OCI-LY3 (cell line): ENCODE data around the gene TPRN.
"Not testable (repeated sequence)": the region's sequence is repeated elsewhere in the genome, so short reads cannot be mapped to it uniquely, and the experiment has no call there.

Experiments used
- H2AFZ ChIP-seq: fragments of 200-600, 300-600 bp; shearing (Covaris generic); 2 replicates; pipeline ENCODE4 v1.6.0; 2014; ENCODE audit warnings: antibody characterized with exemption, low read depth, low read length
- H3K27ac ChIP-seq: fragments of 200-600, 300-600 bp; sonication (generic); 2 replicates; pipeline ENCODE4 v1.5.1; 2014; ENCODE audit warnings: mild to moderate bottlenecking, low read length, moderate library complexity, mixed read lengths
- H3K27me3 ChIP-seq: fragments of 200-600, 300-600 bp; sonication (generic); 2 replicates; pipeline ENCODE4 v1.6.1; 2014; ENCODE audit warnings: low read depth, low read length, mixed read lengths
- H3K36me3 ChIP-seq: fragments of 200-600, 300-600 bp; sonication (generic); replicated peaks from 2 replicates; pipeline ENCODE3; 2014; ENCODE audit warnings: low read depth, low read length, mixed read lengths
- H3K4me1 ChIP-seq: fragments of 300-600, 200-600 bp; sonication (generic); 2 replicates; pipeline ENCODE4 v1.6.1; 2014; ENCODE audit warnings: low read length, mixed read lengths
- H3K4me2 ChIP-seq: fragments of 200-600, 300-600 bp; sonication (generic); 2 replicates; pipeline ENCODE4 v1.6.1; 2014; ENCODE audit warnings: low read length, mixed read lengths
- H3K4me3 ChIP-seq: fragments of 300-600, 200-600 bp; sonication (generic); 2 replicates; pipeline ENCODE4 v1.5.1; 2014; ENCODE audit warnings: antibody characterized with exemption, mild to moderate bottlenecking, low read length, moderate library complexity
- H3K79me2 ChIP-seq: fragments of 300-600, 200-600 bp; shearing (Covaris generic); 2 replicates; pipeline ENCODE4 v1.6.1; 2014; ENCODE audit warnings: mild to moderate bottlenecking, low read length, mixed read lengths
- H3K9ac ChIP-seq: fragments of 300-600, 200-600 bp; shearing (Covaris generic); 2 replicates; pipeline ENCODE4 v1.6.0; 2014; ENCODE audit warnings: mild to moderate bottlenecking, low read length, moderate library complexity
- H3K9me3 ChIP-seq: fragments of 200-600, 300-600 bp; shearing (Covaris generic); 2 replicates; pipeline ENCODE4 v1.6.1; 2014; ENCODE audit warnings: low read length, mixed read lengths; ENCODE audit not compliant: insufficient read depth
- H4K20me1 ChIP-seq: fragments of 200-600, 300-600 bp; sonication (generic); 2 replicates; pipeline ENCODE4 v1.6.1; 2016; ENCODE audit warnings: low read length, mixed read lengths; ENCODE audit not compliant: insufficient read depth
- EZH2phosphoT487 ChIP-seq: fragments of 200-600 bp; shearing (Covaris generic); IDR thresholded peaks from 2 replicates; pipeline ENCODE4 v1.6.1; 2018; ENCODE audit warnings: antibody characterized with exemption, mixed run types, low read depth
- TF ChIP-seq, protein P1 (sequence below): fragments of 200-600, 300-600 bp; sonication (generic); IDR thresholded peaks from 2 replicates; pipeline ENCODE4 v1.5.1; 2014; ENCODE audit warnings: antibody characterized with exemption, low read length, low read depth

Gene TPRN

GRCh38 chr9:137245450-137246421 lies 45.2 kb upstream of the TPRN start:
- peaks cover 26% of the 10 kb centered on the region for H4K20me1 ChIP-seq
- TF ChIP-seq, protein P1, sequence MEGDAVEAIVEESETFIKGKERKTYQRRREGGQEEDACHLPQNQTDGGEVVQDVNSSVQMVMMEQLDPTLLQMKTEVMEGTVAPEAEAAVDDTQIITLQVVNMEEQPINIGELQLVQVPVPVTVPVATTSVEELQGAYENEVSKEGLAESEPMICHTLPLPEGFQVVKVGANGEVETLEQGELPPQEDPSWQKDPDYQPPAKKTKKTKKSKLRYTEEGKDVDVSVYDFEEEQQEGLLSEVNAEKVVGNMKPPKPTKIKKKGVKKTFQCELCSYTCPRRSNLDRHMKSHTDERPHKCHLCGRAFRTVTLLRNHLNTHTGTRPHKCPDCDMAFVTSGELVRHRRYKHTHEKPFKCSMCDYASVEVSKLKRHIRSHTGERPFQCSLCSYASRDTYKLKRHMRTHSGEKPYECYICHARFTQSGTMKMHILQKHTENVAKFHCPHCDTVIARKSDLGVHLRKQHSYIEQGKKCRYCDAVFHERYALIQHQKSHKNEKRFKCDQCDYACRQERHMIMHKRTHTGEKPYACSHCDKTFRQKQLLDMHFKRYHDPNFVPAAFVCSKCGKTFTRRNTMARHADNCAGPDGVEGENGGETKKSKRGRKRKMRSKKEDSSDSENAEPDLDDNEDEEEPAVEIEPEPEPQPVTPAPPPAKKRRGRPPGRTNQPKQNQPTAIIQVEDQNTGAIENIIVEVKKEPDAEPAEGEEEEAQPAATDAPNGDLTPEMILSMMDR: no peak
- TF ChIP-seq EZH2phosphoT487: no peak

GRCh38 chr9:137244486-137245449 lies 44.2 kb upstream of the TPRN start:
- no peak overlapping the region for H3K9ac ChIP-seq
- H3K9me3 ChIP-seq: no peaks in the 10 kb centered on the region
- peaks cover 25% of the 10 kb centered on the region for H3K79me2 ChIP-seq
- H3K4me1 ChIP-seq: peaks cover 7% of the 10 kb centered on the region
- H3K36me3 ChIP-seq: peaks cover 20% of the 10 kb centered on the region
- no peak overlapping the region for H3K27ac ChIP-seq
- H2AFZ ChIP-seq: no peak overlapping the region
- no peak overlapping the region for H3K4me3 ChIP-seq
- no peak overlapping the region for H3K4me2 ChIP-seq
- TF ChIP-seq, protein P1: no peak
- no peak for TF ChIP-seq EZH2phosphoT487
- no peaks in the 10 kb centered on the region for H3K27me3 ChIP-seq
- peaks cover 26% of the 10 kb centered on the region for H4K20me1 ChIP-seq

More at GRCh38 chr9:137245450-137246421, 45.2 kb upstream of the TPRN start:
- no peak overlapping the region for H3K27ac ChIP-seq
- no peak overlapping the region for H3K9ac ChIP-seq
- H3K4me3 ChIP-seq: no peak overlapping the region
- no peak overlapping the region for H3K4me2 ChIP-seq
- no peak overlapping the region for H2AFZ ChIP-seq
- H3K9me3 ChIP-seq: no peaks in the 10 kb centered on the region
- H3K36me3 ChIP-seq: peaks cover 20% of the 10 kb centered on the region
- H3K4me1 ChIP-seq: peaks cover 7% of the 10 kb centered on the region
- H3K27me3 ChIP-seq: no peaks in the 10 kb centered on the region
- peaks cover 20% of the 10 kb centered on the region for H3K79me2 ChIP-seq

GRCh38 chr9:137243626-137244485 lies 43.3 kb upstream of the TPRN start:
- Histone ChIP-seq H3K9ac (no peak overlapping the region), H3K36me3 (peaks cover 20% of the 10 kb centered on the region), H3K27ac (no peak overlapping the region), H3K9me3 (no peaks in the 10 kb centered on the region), H3K4me3 (no peak overlapping the region), H3K27me3 (no peaks in the 10 kb centered on the region), H3K4me1 (peaks cover 7% of the 10 kb centered on the region), H2AFZ (no peak overlapping the region), H4K20me1 (peaks cover 26% of the 10 kb centered on the region), H3K79me2 (peaks cover 34% of the 10 kb centered on the region), H3K4me2 (no peak overlapping the region)
- TF ChIP-seq, protein P1: no peak
- TF ChIP-seq EZH2phosphoT487: no peak

DNA sequence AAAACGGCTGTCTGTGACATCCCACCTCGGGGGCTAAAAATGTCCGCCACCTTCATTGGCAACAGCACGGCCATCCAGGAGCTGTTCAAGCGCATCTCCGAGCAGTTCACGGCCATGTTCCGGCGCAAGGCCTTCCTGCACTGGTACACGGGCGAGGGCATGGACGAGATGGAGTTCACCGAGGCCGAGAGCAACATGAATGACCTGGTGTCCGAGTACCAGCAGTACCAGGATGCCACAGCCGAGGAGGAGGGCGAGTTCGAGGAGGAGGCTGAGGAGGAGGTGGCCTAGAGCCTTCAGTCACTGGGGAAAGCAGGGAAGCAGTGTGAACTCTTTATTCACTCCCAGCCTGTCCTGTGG lies 42.7 kb upstream of the TPRN start:
- Histone ChIP-seq H3K36me3 (peaks cover 20% of the 10 kb centered on the region), H3K79me2 (peaks cover 40% of the 10 kb centered on the region), H4K20me1 (peaks cover 26% of the 10 kb centered on the region)
- H3K9ac ChIP-seq, H3K4me1 ChIP-seq, H3K27me3 ChIP-seq, H3K4me3 ChIP-seq, H3K9me3 ChIP-seq, H2AFZ ChIP-seq, H3K4me2 ChIP-seq, H3K27ac ChIP-seq: not testable (repeated sequence)
